ENCODE results near the gene TMPRSS9.

Gene TMPRSS9

GRCh38 chr19:2359992-2360685, at the start of gene TMPRSS9:
TSS of gene TMPRSS9 (plus strand) at chr19:2360265. CDS start at chr19:2389786, 29,521 bp downstream.
- no peak for DNase-seq (ENCODE audit: low read depth in 2 of 2)

- no peak for DNase-seq (ENCODE audit: low read depth in 2 of 2)
Observed at GRCh38 chr19:2311093-2311492, 49.0 kb upstream of the TMPRSS9 start.

- no peak for DNase-seq (ENCODE audit: low read depth in 2 of 2)
Observed at GRCh38 chr19:2312820-2313501, 47.1 kb upstream of the TMPRSS9 start.

- DNase-seq (ENCODE audit: low read depth in 2 of 2): no peak
Observed at GRCh38 chr19:2315121-2315817, 44.8 kb upstream of the TMPRSS9 start.

GRCh38 chr19:2315818-2316353, 44.2 kb upstream of the TMPRSS9 start:
- DNase-seq (ENCODE audit: low read depth in 2 of 2): no peak

- DNase-seq (ENCODE audit: low read depth in 2 of 2): no peak
Observed at GRCh38 chr19:2317300-2317699, 42.8 kb upstream of the TMPRSS9 start.

- no peak for DNase-seq (ENCODE audit: low read depth in 2 of 2)
Observed at GRCh38 chr19:2317756-2318155, 42.3 kb upstream of the TMPRSS9 start.

GRCh38 chr19:2318923-2319322, 41.1 kb upstream of the TMPRSS9 start:
- no peak for DNase-seq (ENCODE audit: low read depth in 2 of 2)

- DNase-seq (ENCODE audit: low read depth in 2 of 2): no peak
Observed at GRCh38 chr19:2319551-2319950, 40.5 kb upstream of the TMPRSS9 start.

GRCh38 chr19:2320049-2320448, 40.0 kb upstream of the TMPRSS9 start:
- no peak for DNase-seq (ENCODE audit: low read depth in 2 of 2)

- DNase-seq (ENCODE audit: low read depth in 2 of 2): no peak
Observed at GRCh38 chr19:2320939-2321338, 39.1 kb upstream of the TMPRSS9 start.

GRCh38 chr19:2321565-2322283, 38.3 kb upstream of the TMPRSS9 start:
- no peak for DNase-seq (ENCODE audit: low read depth in 2 of 2)

GRCh38 chr19:2323707-2324106, 36.4 kb upstream of the TMPRSS9 start:
- DNase-seq (ENCODE audit: low read depth in 2 of 2): no peak

- DNase-seq (ENCODE audit: low read depth in 2 of 2): no peak
Observed at GRCh38 chr19:2324220-2324948, 35.7 kb upstream of the TMPRSS9 start.

- DNase-seq (ENCODE audit: low read depth in 2 of 2): no peak
Observed at GRCh38 chr19:2325281-2326046, 34.6 kb upstream of the TMPRSS9 start.

GRCh38 chr19:2326699-2327360, 33.2 kb upstream of the TMPRSS9 start:
- DNase-seq (ENCODE audit: low read depth in 2 of 2): no peak

GRCh38 chr19:2327773-2328400, 32.2 kb upstream of the TMPRSS9 start:
- DNase-seq (ENCODE audit: low read depth in 2 of 2): peak; percentile 39 to 42

- peak; percentile 88 to 90 for DNase-seq (ENCODE audit: low read depth in 2 of 2)
Observed at GRCh38 chr19:2328401-2329148, 31.5 kb upstream of the TMPRSS9 start, which contains the start of the genes LSM7 and SPPL2B. TSS of gene LSM7 (minus strand) at chr19:2328586. CDS start at chr19:2328566, 20 bp downstream. TSS of gene SPPL2B (plus strand) at chr19:2328684. CDS start at chr19:2328710, 26 bp downstream.

GRCh38 chr19:2329149-2329478, 31.0 kb upstream of the TMPRSS9 start:
- DNase-seq (ENCODE audit: low read depth in 2 of 2): no peak
